Measurements from ENCODE around the gene SUGCT.
"Not testable (repeated sequence)": the region's sequence is repeated elsewhere in the genome, so short reads cannot be mapped to it uniquely, and the experiment has no call there.

SUGCT gene

GRCh38 chr7:40584667-40585433 is 450.0 kb downstream of the SUGCT start:
- ATAC-seq = no peak
- no peaks in the 10 kb centered on the region for H3K36me3 Mint-ChIP-seq
- no peaks in the 10 kb centered on the region for H3K4me1 Mint-ChIP-seq
- H3K9me3 Mint-ChIP-seq = no peaks in the 10 kb centered on the region
- H3K27ac Mint-ChIP-seq = no peak overlapping the region
- H3K27me3 Mint-ChIP-seq = no peaks in the 10 kb centered on the region
- no peak overlapping the region for H3K4me3 Mint-ChIP-seq

- ATAC-seq = no peak
- H3K4me3 Mint-ChIP-seq = no peak overlapping the region
- H3K4me1 Mint-ChIP-seq = no peaks in the 10 kb centered on the region
- no peaks in the 10 kb centered on the region for H3K27me3 Mint-ChIP-seq
- no peaks in the 10 kb centered on the region for H3K9me3 Mint-ChIP-seq
- H3K27ac Mint-ChIP-seq = no peak overlapping the region
- H3K36me3 Mint-ChIP-seq = no peaks in the 10 kb centered on the region
Measured at GRCh38 chr7:40586197-40586596, 451.4 kb downstream of the SUGCT start.

- no peaks in the 10 kb centered on the region for H3K36me3 Mint-ChIP-seq
- ATAC-seq = no peak
- H3K9me3 Mint-ChIP-seq = no peaks in the 10 kb centered on the region
- H3K4me3 Mint-ChIP-seq = no peak overlapping the region
- no peaks in the 10 kb centered on the region for H3K4me1 Mint-ChIP-seq
- no peak overlapping the region for H3K27ac Mint-ChIP-seq
- H3K27me3 Mint-ChIP-seq = no peaks in the 10 kb centered on the region
Measured at GRCh38 chr7:40587419-40587818, 452.6 kb downstream of the SUGCT start.

GRCh38 chr7:40595129-40595528 is 460.3 kb downstream of the SUGCT start:
- H3K9me3 Mint-ChIP-seq = no peaks in the 10 kb centered on the region
- no peak overlapping the region for H3K4me3 Mint-ChIP-seq
- H3K27me3 Mint-ChIP-seq = no peaks in the 10 kb centered on the region
- H3K27ac Mint-ChIP-seq = no peak overlapping the region
- no peak for ATAC-seq
- H3K36me3 Mint-ChIP-seq = no peaks in the 10 kb centered on the region
- peaks cover 7% of the 10 kb centered on the region for H3K4me1 Mint-ChIP-seq

GRCh38 chr7:40595832-40596231 is 461.0 kb downstream of the SUGCT start:
- no peak for ATAC-seq
- Mint-ChIP-seq H3K4me3 (no peak overlapping the region), H3K9me3 (no peaks in the 10 kb centered on the region), H3K36me3 (no peaks in the 10 kb centered on the region), H3K27me3 (no peaks in the 10 kb centered on the region), H3K27ac (no peak overlapping the region), H3K4me1 (peaks cover 7% of the 10 kb centered on the region)

GRCh38 chr7:40597517-40597916 is 462.7 kb downstream of the SUGCT start:
- H3K4me3 Mint-ChIP-seq = no peak overlapping the region
- H3K9me3 Mint-ChIP-seq = no peaks in the 10 kb centered on the region
- H3K27ac Mint-ChIP-seq = no peak overlapping the region
- H3K36me3 Mint-ChIP-seq = no peaks in the 10 kb centered on the region
- peaks cover 7% of the 10 kb centered on the region for H3K4me1 Mint-ChIP-seq
- no peaks in the 10 kb centered on the region for H3K27me3 Mint-ChIP-seq
- no peak for ATAC-seq

GRCh38 chr7:40598915-40599314 is 464.1 kb downstream of the SUGCT start:
- Mint-ChIP-seq H3K4me1 (peaks cover 7% of the 10 kb centered on the region), H3K27ac (no peak overlapping the region), H3K27me3 (no peaks in the 10 kb centered on the region), H3K4me3 (no peak overlapping the region), H3K36me3 (no peaks in the 10 kb centered on the region), H3K9me3 (no peaks in the 10 kb centered on the region)
- ATAC-seq = no peak

GRCh38 chr7:40599836-40600235 is 465.0 kb downstream of the SUGCT start:
- H3K4me1 Mint-ChIP-seq = peaks cover 7% of the 10 kb centered on the region
- no peak for ATAC-seq
- no peak overlapping the region for H3K27ac Mint-ChIP-seq
- H3K4me3 Mint-ChIP-seq = no peak overlapping the region
- H3K9me3 Mint-ChIP-seq = no peaks in the 10 kb centered on the region
- no peaks in the 10 kb centered on the region for H3K27me3 Mint-ChIP-seq
- no peaks in the 10 kb centered on the region for H3K36me3 Mint-ChIP-seq

GRCh38 chr7:40602351-40602750 is 467.5 kb downstream of the SUGCT start:
- not testable (repeated sequence) for ATAC-seq, H3K4me3 Mint-ChIP-seq, H3K4me1 Mint-ChIP-seq, H3K27ac Mint-ChIP-seq, H3K27me3 Mint-ChIP-seq, H3K36me3 Mint-ChIP-seq, H3K9me3 Mint-ChIP-seq

GRCh38 chr7:40604601-40605438 is 470.0 kb downstream of the SUGCT start:
- H3K4me3 Mint-ChIP-seq = no peak overlapping the region

GRCh38 chr7:40608321-40609075 is 473.7 kb downstream of the SUGCT start:
- no peaks in the 10 kb centered on the region for H3K9me3 Mint-ChIP-seq
- H3K4me1 Mint-ChIP-seq = no peaks in the 10 kb centered on the region
- no peak overlapping the region for H3K27ac Mint-ChIP-seq
- H3K27me3 Mint-ChIP-seq = peaks cover 9% of the 10 kb centered on the region
- no peak for ATAC-seq
- no peaks in the 10 kb centered on the region for H3K36me3 Mint-ChIP-seq
- H3K4me3 Mint-ChIP-seq = no peak overlapping the region

More at GRCh38 chr7:40604601-40605438, 470.0 kb downstream of the SUGCT start:
- Mint-ChIP-seq H3K9me3 (no peaks in the 10 kb centered on the region), H3K36me3 (no peaks in the 10 kb centered on the region), H3K4me1 (no peaks in the 10 kb centered on the region), H3K27ac (no peak overlapping the region), H3K27me3 (peaks cover 9% of the 10 kb centered on the region)
- ATAC-seq = peak; percentile 61

GRCh38 chr7:40610461-40610860 is 475.7 kb downstream of the SUGCT start:
- Mint-ChIP-seq H3K4me1 (no peaks in the 10 kb centered on the region), H3K36me3 (no peaks in the 10 kb centered on the region), H3K27ac (no peak overlapping the region), H3K9me3 (no peaks in the 10 kb centered on the region), H3K4me3 (no peak overlapping the region), H3K27me3 (peaks cover 4% of the 10 kb centered on the region)
- no peak for ATAC-seq

GRCh38 chr7:40611095-40611871 is 476.5 kb downstream of the SUGCT start:
- H3K27me3 Mint-ChIP-seq = no peaks in the 10 kb centered on the region
- H3K27ac Mint-ChIP-seq = no peak overlapping the region
- no peak overlapping the region for H3K4me3 Mint-ChIP-seq
- H3K4me1 Mint-ChIP-seq = no peaks in the 10 kb centered on the region
- H3K36me3 Mint-ChIP-seq = no peaks in the 10 kb centered on the region
- ATAC-seq = no peak
- H3K9me3 Mint-ChIP-seq = no peaks in the 10 kb centered on the region

GRCh38 chr7:40612298-40612697 is 477.5 kb downstream of the SUGCT start:
- H3K27ac Mint-ChIP-seq = no peak overlapping the region
- no peaks in the 10 kb centered on the region for H3K9me3 Mint-ChIP-seq
- H3K27me3 Mint-ChIP-seq = no peaks in the 10 kb centered on the region
- H3K36me3 Mint-ChIP-seq = no peaks in the 10 kb centered on the region
- no peak for ATAC-seq
- H3K4me1 Mint-ChIP-seq = no peaks in the 10 kb centered on the region
- no peak overlapping the region for H3K4me3 Mint-ChIP-seq

GRCh38 chr7:40619647-40620046 is 484.8 kb downstream of the SUGCT start:
- no peak for ATAC-seq

More at GRCh38 chr7:40619647-40620046, 484.8 kb downstream of the SUGCT start:
- H3K27ac Mint-ChIP-seq = no peak overlapping the region
- H3K9me3 Mint-ChIP-seq = no peaks in the 10 kb centered on the region
- H3K4me3 Mint-ChIP-seq = no peak overlapping the region
- H3K36me3 Mint-ChIP-seq = no peaks in the 10 kb centered on the region
- no peaks in the 10 kb centered on the region for H3K4me1 Mint-ChIP-seq
- H3K27me3 Mint-ChIP-seq = no peaks in the 10 kb centered on the region
